H1 (cell line): Measurements from ENCODE around the gene UNK. TPM values are rescaled to one million over a fixed set of nuclear protein-coding genes. Genes with fewer than 3 reads are reported as not detected.

Experiments
- CTCF ChIA-PET: fragments of 300-600 bp; sonication (Branson Sonifier 250); formaldehyde crosslinking; loops from one replicate; lab custom pipeline; 2021; ENCODE audit not compliant: partially characterized antibody; lab: Charles Lee
- POLR2A ChIA-PET: fragments of 300-600 bp; sonication (Branson Sonifier 250); formaldehyde crosslinking; loops from one replicate; lab custom pipeline; 2021; ENCODE audit warnings: inconsistent platforms; ENCODE audit not compliant: partially characterized antibody; lab: Charles Lee
- DNase-seq, 2 experiments: peaks; one replicate each; pipeline versions ENCODE4 v3.0.0 to v3.0.0-alpha.2; 2010 to 2022; ENCODE audit warnings: low spot score in 2 of 2, low read depth in 1 of 2, mixed read lengths in 1 of 2
- FAIRE-seq: peaks from 2 replicates; lab custom pipeline; 2011; peaks lifted over from hg19 to GRCh38; lab: Jason Lieb, UNC
- H2AFZ ChIP-seq: 2 replicates; pipeline ENCODE4 v1.8.1; 2012; ENCODE audit warnings: low read length, inconsistent platforms
- H2AK5ac ChIP-seq: 2 replicates; pipeline ENCODE4 v1.6.1; 2013; ENCODE audit warnings: low read depth, low read length
- H2BK120ac ChIP-seq: replicated peaks from 2 replicates; pipeline ENCODE3; 2013; ENCODE audit warnings: low read depth, low read length, inconsistent platforms
- H2BK12ac ChIP-seq: 2 replicates; pipeline ENCODE4 v1.6.1; 2013; ENCODE audit warnings: low read depth, low read length
- H2BK15ac ChIP-seq: 2 replicates; pipeline ENCODE4 v1.6.1; 2013; ENCODE audit warnings: low read length
- H2BK20ac ChIP-seq: 2 replicates; pipeline ENCODE4 v1.6.1; 2013; ENCODE audit warnings: low read length
- H2BK5ac ChIP-seq: 2 replicates; pipeline ENCODE4 v1.6.1; 2013; ENCODE audit warnings: low read depth, low read length
- H3K14ac ChIP-seq: 2 replicates; pipeline ENCODE4 v1.6.1; 2013; ENCODE audit warnings: inconsistent platforms; ENCODE audit not compliant: insufficient read length
- H3K18ac ChIP-seq: 2 replicates; pipeline ENCODE4 v1.6.1; 2013; ENCODE audit warnings: low read length; ENCODE audit errors: extremely low read depth
- H3K23ac ChIP-seq: 2 replicates; pipeline ENCODE4 v1.6.1; 2013; ENCODE audit warnings: inconsistent platforms; ENCODE audit not compliant: insufficient read length
- H3K23me2 ChIP-seq: 2 replicates; pipeline ENCODE4 v1.6.1; 2013; ENCODE audit warnings: low read depth, low read length
- H3K27ac ChIP-seq: 2 replicates; pipeline ENCODE4 v1.6.1; 2011; ENCODE audit warnings: low read depth, low read length, inconsistent platforms
- H3K27me3 ChIP-seq, 4 experiments: replicated peaks in 1 of 4; 1 replicate in 1 of 4; 2 replicates in 3 of 4; pipeline versions ENCODE4 v1.6.1 to v1.8.1; 2011 to 2013; ENCODE audit warnings: low read length in 3 of 4, mild to moderate bottlenecking in 3 of 4, inconsistent platforms in 2 of 4, mixed read lengths in 2 of 4, moderate library complexity in 1 of 4; ENCODE audit not compliant: control insufficient read depth in 3 of 4, insufficient read depth in 3 of 4; ENCODE audit errors: extremely low read depth in 1 of 4
- H3K36me3 ChIP-seq, 4 experiments: 2 replicates each; pipeline versions ENCODE4 v1.6.1 to v1.8.1; 2011 to 2013; ENCODE audit warnings: mild to moderate bottlenecking in 4 of 4, low read length in 3 of 4, moderate library complexity in 2 of 4, control low read depth in 1 of 4, inconsistent platforms in 1 of 4; ENCODE audit not compliant: insufficient read depth in 4 of 4, control insufficient read depth in 2 of 4
- H3K4ac ChIP-seq: replicated peaks from 2 replicates; pipeline ENCODE3; 2013; ENCODE audit warnings: low read length, low read depth, mixed read lengths, inconsistent platforms; ENCODE audit not compliant: insufficient read length
- H3K4me1 ChIP-seq, 4 experiments: replicated peaks in 1 of 4; 1 replicate in 1 of 4; 2 replicates in 3 of 4; pipeline versions ENCODE4 v1.6.1 to v1.8.1; 2011 to 2013; ENCODE audit warnings: low read length in 3 of 4, inconsistent platforms in 2 of 4, mixed read lengths in 1 of 4; ENCODE audit not compliant: insufficient read depth in 4 of 4, control insufficient read depth in 3 of 4
- H3K4me2 ChIP-seq, 2 experiments: 2 replicates each; pipeline versions ENCODE4 v1.6.1 to v1.8.1; 2011 to 2013; ENCODE audit warnings: low read depth in 2 of 2, low read length in 2 of 2, control low read depth in 1 of 2, inconsistent platforms in 1 of 2, mild to moderate bottlenecking in 1 of 2; ENCODE audit not compliant: insufficient read depth in 1 of 2
- H3K4me3 ChIP-seq, 4 experiments: fragments of 200-600, 300-600 bp in 1 of 4; sonication (generic), shearing (Covaris generic), sonication (Bioruptor Twin) in 1 of 4; 2 replicates each; pipeline versions ENCODE4 v1.5.1 to v1.8.1; 2011 to 2016; ENCODE audit warnings: low read length in 4 of 4, low read depth in 3 of 4, control low read depth in 2 of 4, inconsistent platforms in 2 of 4, mild to moderate bottlenecking in 2 of 4, mixed read lengths in 1 of 4, moderate library complexity in 1 of 4; ENCODE audit not compliant: insufficient read depth in 2 of 4; ENCODE audit errors: extremely low read depth in 1 of 4
- H3K56ac ChIP-seq: replicated peaks from 2 replicates; pipeline ENCODE3; 2013; ENCODE audit warnings: low read depth, mild to moderate bottlenecking, mixed read lengths, low read length, inconsistent platforms; ENCODE audit not compliant: insufficient read length
- H3K79me1 ChIP-seq: 2 replicates; pipeline ENCODE4 v1.6.1; 2013; ENCODE audit warnings: low read depth, low read length, control low read depth
- H3K79me2 ChIP-seq, 2 experiments: 2 replicates each; pipeline versions ENCODE4 v1.6.1 to v1.8.1; 2012 to 2013; ENCODE audit warnings: low read length in 2 of 2, mild to moderate bottlenecking in 2 of 2, inconsistent platforms in 1 of 2; ENCODE audit not compliant: insufficient read depth in 2 of 2, control insufficient read depth in 1 of 2
- H3K9ac ChIP-seq, 4 experiments: replicated peaks in 1 of 4; 1 replicate in 1 of 4; 2 replicates in 3 of 4; pipeline versions ENCODE4 v1.6.1 to v1.8.1; 2011 to 2013; ENCODE audit warnings: low read depth in 3 of 4, low read length in 3 of 4, control low read depth in 2 of 4, mild to moderate bottlenecking in 2 of 4, moderate library complexity in 2 of 4, inconsistent platforms in 1 of 4; ENCODE audit errors: extremely low read depth in 1 of 4
- H3K9me3 ChIP-seq, 2 experiments: 2 replicates each; pipeline versions ENCODE4 v1.6.1 to v1.8.1; 2012 to 2013; ENCODE audit warnings: mild to moderate bottlenecking in 2 of 2, moderate library complexity in 2 of 2, control low read depth in 1 of 2, inconsistent platforms in 1 of 2, low read depth in 1 of 2, low read length in 1 of 2, mixed read lengths in 1 of 2; ENCODE audit not compliant: insufficient read depth in 2 of 2
- H4K20me1 ChIP-seq, 2 experiments: replicated peaks in 1 of 2; 2 replicates each; pipeline versions ENCODE3 to v1.8.1; 2011 to 2013; ENCODE audit warnings: inconsistent platforms in 2 of 2, low read length in 2 of 2, mild to moderate bottlenecking in 1 of 2; ENCODE audit not compliant: insufficient read depth in 2 of 2, control insufficient read depth in 1 of 2
- H4K5ac ChIP-seq: 2 replicates; pipeline ENCODE4 v1.6.1; 2013; ENCODE audit warnings: low read length, low read depth, mixed read lengths, inconsistent platforms; ENCODE audit not compliant: insufficient read length
- H4K8ac ChIP-seq: 2 replicates; pipeline ENCODE4 v1.8.0; 2013; ENCODE audit warnings: mild to moderate bottlenecking, moderate library complexity, low read length, inconsistent platforms; ENCODE audit not compliant: insufficient read depth; ENCODE audit errors: extremely low read depth
- H4K91ac ChIP-seq: replicated peaks from 2 replicates; pipeline ENCODE3; 2013; ENCODE audit warnings: low read length, mixed read lengths, inconsistent platforms; ENCODE audit not compliant: insufficient read length
- CEBPB ChIP-seq: IDR thresholded peaks from 2 replicates; pipeline ENCODE4 v1.6.1; 2012; ENCODE audit warnings: low read depth, low read length
- CHD1 ChIP-seq: IDR thresholded peaks from 2 replicates; pipeline ENCODE4 v1.6.1; 2012; ENCODE audit warnings: low read depth, low read length, improper control_type of control experiment
- E2F6 ChIP-seq: IDR thresholded peaks from 2 replicates; pipeline ENCODE4 v1.6.1; 2012; ENCODE audit warnings: inconsistent platforms
- EP300 ChIP-seq, 2 experiments: IDR thresholded peaks; 1 replicate in 1 of 2; 2 replicates in 1 of 2; pipeline ENCODE4 v1.6.1; 2011 to 2012; ENCODE audit warnings: low read depth in 2 of 2, low read length in 2 of 2, mild to moderate bottlenecking in 2 of 2, borderline replicate concordance in 1 of 2, inconsistent platforms in 1 of 2, moderate library complexity in 1 of 2
- KDM1A ChIP-seq: fragments of 200-600, 300-600 bp; sonication (generic); IDR thresholded peaks from 2 replicates; pipeline ENCODE4 v1.7.1; 2016; ENCODE audit warnings: mild to moderate bottlenecking, low read length, borderline replicate concordance
- POLR2A ChIP-seq, 2 experiments: IDR thresholded peaks; 1 replicate in 1 of 2; 2 replicates in 1 of 2; pipeline ENCODE4 v1.6.1; 2011; ENCODE audit warnings: low read depth in 2 of 2, low read length in 2 of 2, mild to moderate bottlenecking in 2 of 2; ENCODE audit errors: control extremely low read depth in 1 of 2
- POU5F1 ChIP-seq: IDR thresholded peaks from 2 replicates; pipeline ENCODE4 v1.6.1; 2011; ENCODE audit warnings: low read depth, mild to moderate bottlenecking, low read length, moderate library complexity
- RNF2 ChIP-seq: fragments of 200-900, 300-1000 bp; sonication (generic); IDR thresholded peaks from 2 replicates; pipeline ENCODE4 v1.7.1; 2016; ENCODE audit warnings: borderline replicate concordance, low read depth, mild to moderate bottlenecking, antibody characterized with exemption, low read length; ENCODE audit not compliant: poor library complexity, severe bottlenecking; ENCODE audit errors: missing control alignments
- SAP30 ChIP-seq: fragments of 300-600 bp; sonication (generic); IDR thresholded peaks from 2 replicates; pipeline ENCODE4 v1.7.1; 2012; ENCODE audit warnings: low read length, moderate library complexity, mild to moderate bottlenecking, inconsistent platforms; ENCODE audit not compliant: insufficient read depth, insufficient replicate concordance
- SRF ChIP-seq: IDR thresholded peaks from 2 replicates; pipeline ENCODE4 v1.6.1; 2011; ENCODE audit warnings: mild to moderate bottlenecking, low read depth, low read length, moderate library complexity
- WGBS, 2 experiments: shearing (Covaris generic) in 1 of 2; methylation state at CpG; one replicate each; pipeline versions ENCODE4 v1.1.6 to v1.1.7; 2013 to 2015; ENCODE audit warnings: low lambda C conversion rate in 2 of 2, mixed read lengths in 2 of 2, inconsistent platforms in 1 of 2, low coverage in 1 of 2, missing lambda C conversion rate in 1 of 2; ENCODE audit not compliant: insufficient replicate concordance in 2 of 2, insufficient coverage in 1 of 2, insufficient read length in 1 of 2; ENCODE audit errors: extremely low coverage in 1 of 2, missing lambda C conversion rate in 1 of 2; 5-methylcytosine and 5-hydroxymethylcytosine counted together
- polyA plus RNA-seq, 7 experiments: library from polyadenylated mRNA; depleted of rRNA in 3 of 7; stranded (reverse) in 5 of 7; unstranded in 2 of 7; fragments of >200 nt in 5 of 7; fragments of 200-250 nt in 2 of 7; gene quantifications; 1 replicate in 5 of 7; 2 replicates in 1 of 7; 4 replicates in 1 of 7; pipeline versions ENCODE4 v1.2.1 to v1.2.3, GENCODE V29; 2011 to 2013; ENCODE audit warnings: missing spikeins in 2 of 7, mixed read lengths in 2 of 7
- total RNA-seq: library from RNA; stranded (reverse); fragmentation: NEBNext Ultra II Directional; extraction: Animal tissue kit (Norgen Biotek cat#: 25700); gene quantifications from 2 replicates; pipeline ENCODE4 v1.2.1, GENCODE V29; 2021

UNK gene
- total and polyA plus RNA-seq, 2 of the 8 experiments (the other 6 are each of a cell fraction or from before 2014, with no cell fraction given), result 24.2 to 33.3 TPM

- ChIA-PET CTCF (interaction anchor here (0.7 to 27.2 kb wide), 5 partner anchors 9 to 1055 kb away, joined by 3 to 563 read pairs (median 3); partner anchors contain the start of genes UNC13D and WBP2), POLR2A (interaction anchor here (0.6 to 2.0 kb wide), 4 partner anchors 9 to 163 kb away, joined by 3 to 9 read pairs (median 5); partner anchors contain the start of gene WBP2)
- H2AK5ac ChIP-seq, result no peak overlapping the region
- H2BK12ac ChIP-seq, result no peak overlapping the region
- no peak overlapping the region for H3K23ac ChIP-seq
- no peak overlapping the region for H4K5ac ChIP-seq
- H3K9me3 ChIP-seq, result no peaks in the 10 kb centered on the region
- no peak overlapping the region for H2BK20ac ChIP-seq
- DNase-seq (no peak), FAIRE-seq (no peak)
- no peaks in the 10 kb centered on the region for H4K20me1 ChIP-seq
- H3K27me3 ChIP-seq, result no peaks in the 10 kb centered on the region
- H2BK15ac ChIP-seq, result no peak overlapping the region
- H3K27ac ChIP-seq, result no peak overlapping the region; the same call in 1 of the 2 replicates
- H3K18ac ChIP-seq, result no peak overlapping the region
- no peaks in the 10 kb centered on the region for H3K79me1 ChIP-seq
- H3K56ac ChIP-seq, result no peak overlapping the region
- 92% methylated on average over 35 of the region's 36 CpGs; no CpG with 5 or more reads in 1 of the 2 experiments for WGBS, 2 experiments
- no peak overlapping the region for H2BK5ac ChIP-seq
- no peak overlapping the region for H3K14ac ChIP-seq
- H3K4me2 ChIP-seq, result no peak overlapping the region
- H3K4me1 ChIP-seq, result peaks cover 0 to 10% (median 7%) of the 10 kb centered on the region in 4 experiments; a peak in 4 of 7 replicates
- no peak overlapping the region for H4K91ac ChIP-seq
- no peaks in the 10 kb centered on the region for H3K36me3 ChIP-seq
- no peak overlapping the region for H3K4ac ChIP-seq
- H3K79me2 ChIP-seq, result no peaks in the 10 kb centered on the region
- H2BK120ac ChIP-seq, result no peak overlapping the region
- H4K8ac ChIP-seq, result peak overlapping the region; percentile 85
- H3K23me2 ChIP-seq, result no peaks in the 10 kb centered on the region
- no peak overlapping the region for H2AFZ ChIP-seq
- no peak overlapping the region for H3K4me3 ChIP-seq
- no peak overlapping the region for H3K9ac ChIP-seq
- TF ChIP-seq CHD1 (no peak), SAP30 (no peak), KDM1A (no peak), POU5F1 (no peak), CEBPB (no peak), EP300 (IDR thresholded peaks at IDR 0.05; ENCODE audit: borderline replicate concordance in 1 of 2, low read depth in 2 of 2, low read length in 2 of 2) (no peak), SRF (no peak), POLR2A (IDR thresholded peaks at IDR 0.05; ENCODE audit: control extremely low read depth in 1 of 2, low read depth in 2 of 2, low read length in 2 of 2) (no peak), RNF2 (no peak), E2F6 (no peak)
Observed at GRCh38 chr17:75839942-75840798, 55.6 kb downstream of the UNK start.
